ENCODE data around the gene CCDC197. TPM values are rescaled to one million over a fixed set of nuclear protein-coding genes. Genes with fewer than 3 reads are reported as not detected.

The CCDC197 gene
- total RNA-seq, 1 experiment from 2014 or later: not detected

GRCh38 chr14:93986955-93987354, 10.1 kb upstream of the CCDC197 start:
- Histone ChIP-seq H2BK15ac (ENCODE audit: low read depth, low read length) (no peak overlapping the region), H3K9me3 (ENCODE audit: control insufficient read depth, low read depth, low read length) (no peaks in the 10 kb centered on the region), H3K56ac (ENCODE audit: insufficient read length, low read depth, low read length) (no peak overlapping the region), H3K4me2 (ENCODE audit: insufficient read depth, insufficient read length, low read length) (no peak overlapping the region), H3K14ac (ENCODE audit: insufficient read depth, low read length) (no peak overlapping the region), H3K79me2 (ENCODE audit: insufficient read depth, low read length) (no peaks in the 10 kb centered on the region), H2BK5ac (ENCODE audit: insufficient read length, low read length) (no peak overlapping the region), H4K91ac (ENCODE audit: insufficient read length, low read depth, low read length) (no peak overlapping the region), H2BK12ac (ENCODE audit: insufficient read length, low read depth, low read length) (no peak overlapping the region), H2AFZ (ENCODE audit: low read length) (no peak overlapping the region), H4K20me1 (ENCODE audit: control insufficient read depth, insufficient read depth, insufficient read length) (no peaks in the 10 kb centered on the region), H3K27ac (ENCODE audit: insufficient read length, low read depth, low read length) (no peak overlapping the region), H4K5ac (ENCODE audit: insufficient read length, low read depth, low read length) (no peak overlapping the region), H2BK120ac (ENCODE audit: low read depth, low read length, poor library complexity, severe bottlenecking) (no peak overlapping the region), H3K23ac (ENCODE audit: insufficient read length, low read depth, low read length) (no peak overlapping the region), H3T11ph (ENCODE audit: low read length) (no peak overlapping the region), H3K18ac (ENCODE audit: insufficient read length, low read depth, low read length) (no peak overlapping the region), H3K9ac (ENCODE audit: extremely low read depth, insufficient read length, low read length) (no peak overlapping the region), H3K79me1 (ENCODE audit: insufficient read depth, low read depth, low read length, poor library complexity, severe bottlenecking) (no peaks in the 10 kb centered on the region), H3K4ac (ENCODE audit: low read depth, low read length) (no peak overlapping the region), H4K8ac (replicated peaks; ENCODE audit: insufficient read length, low read depth, low read length) (no peak overlapping the region), H3K4me1 (ENCODE audit: insufficient read depth, low read length) (no peaks in the 10 kb centered on the region), H2BK20ac (ENCODE audit: low read depth, low read length, poor library complexity, severe bottlenecking) (no peak overlapping the region), H3K27me3 (ENCODE audit: insufficient read depth, low read length) (no peaks in the 10 kb centered on the region), H3K23me2 (ENCODE audit: insufficient read length, low read depth, low read length, poor library complexity, severe bottlenecking) (no peaks in the 10 kb centered on the region), H2AK5ac (ENCODE audit: insufficient read length, low read length) (no peak overlapping the region)
- Mint-ChIP-seq H3K9me3 (no peaks in the 10 kb centered on the region; a peak in 3 of 5 replicates), H3K36me3 (ENCODE audit: insufficient read depth in 1 of 3, low read depth in 3 of 3) (no peaks in the 10 kb centered on the region; a peak in 1 of 7 replicates), H3K27ac (no peak overlapping the region), H3K4me3 (no peak overlapping the region), H3K27me3 (ENCODE audit: low read depth) (no peaks in the 10 kb centered on the region; the same call in 1 of the 2 replicates), H3K4me1 (peaks cover 26 to 36% of the 10 kb centered on the region in 2 experiments)
- DNase-seq: no peak
- WGBS (ENCODE audit: extremely low coverage, insufficient read length, low lambda C conversion rate): no CpG with 5 or more reads among the region's 9 CpGs
- no peak for TF ChIP-seq CTCF (conservative IDR thresholded peaks at IDR 0.05)

Data from H9 (cell line).